GM19324 (cell line): ENCODE results near the gene UBE3C.

Experiments
- ATAC-seq: cut with Tn5 transposase; IDR thresholded peaks from one replicate; pipeline ENCODE4 v1.9.1; 2021; ENCODE audit warnings: mild to moderate bottlenecking, moderate library complexity; ENCODE audit not compliant: unreplicated experiment, low FRiP score

UBE3C gene

GRCh38 chr7:157282141-157282801 is 143.5 kb downstream of the UBE3C start:
- ATAC-seq = no peak

GRCh38 chr7:157284229-157285014 is 145.7 kb downstream of the UBE3C start:
- ATAC-seq = no peak

- ATAC-seq = no peak
Observed at GRCh38 chr7:157291404-157292080, 152.8 kb downstream of the UBE3C start.

- ATAC-seq = no peak
Observed at GRCh38 chr7:157292258-157292657, 153.5 kb downstream of the UBE3C start.

GRCh38 chr7:157292770-157293412 is 154.2 kb downstream of the UBE3C start:
- ATAC-seq = no peak

GRCh38 chr7:157293413-157293788 is 154.7 kb downstream of the UBE3C start:
- ATAC-seq = no peak

GRCh38 chr7:157294773-157295172 is 156.0 kb downstream of the UBE3C start:
- no peak for ATAC-seq

GRCh38 chr7:157295338-157295737 is 156.6 kb downstream of the UBE3C start:
- ATAC-seq = no peak

- no peak for ATAC-seq
Observed at GRCh38 chr7:157297185-157297584, 158.5 kb downstream of the UBE3C start.

- no peak for ATAC-seq
Observed at GRCh38 chr7:157299317-157299612, 160.5 kb downstream of the UBE3C start.

GRCh38 chr7:157299613-157300368 is 161.1 kb downstream of the UBE3C start:
- ATAC-seq = no peak

- no peak for ATAC-seq
Observed at GRCh38 chr7:157300369-157300825, 161.7 kb downstream of the UBE3C start.

GRCh38 chr7:157301610-157302120 is 162.9 kb downstream of the UBE3C start:
- no peak for ATAC-seq

GRCh38 chr7:157306846-157307838 is 168.4 kb downstream of the UBE3C start:
- ATAC-seq = no peak

GRCh38 chr7:157309988-157310668 is 171.4 kb downstream of the UBE3C start:
- no peak for ATAC-seq

- no peak for ATAC-seq
Observed at GRCh38 chr7:157310676-157311185, 172.0 kb downstream of the UBE3C start.

GRCh38 chr7:157312941-157313340 is 174.2 kb downstream of the UBE3C start:
- ATAC-seq = no peak

- no peak for ATAC-seq
Observed at GRCh38 chr7:157313645-157314044, 174.9 kb downstream of the UBE3C start.
